Upper lobe of left lung (tissue), 6 donors: ENCODE data around the gene KATNAL2. TPM values are rescaled to one million over a fixed set of nuclear protein-coding genes. Genes with fewer than 3 reads are reported as not detected.
"Not testable (repeated sequence)": the region's sequence is repeated elsewhere in the genome, so short reads cannot be mapped to it uniquely, and the experiment has no call there.

Experiments
- ATAC-seq, 2 donors: fragments of 200-7000 bp; cut with Tn5 transposase; one replicate each; pipeline ENCODE4 v1.9.1; 2022; ENCODE audit warnings: mild to moderate bottlenecking in 2 of 2, moderate library complexity in 2 of 2; ENCODE audit not compliant: low FRiP score in 2 of 2
- DNase-seq, 2 donors: peaks; one replicate each; pipeline ENCODE4 v3.0.0-alpha.2; 2019 to 2020
- H3K27ac ChIP-seq, 4 donors: fragments of 200-600 bp; sonication (generic); one replicate each; pipeline ENCODE4 v1.5.1; 2016 to 2019
- H3K27me3 ChIP-seq, 4 donors: fragments of 200-600 bp; sonication (generic); one replicate each; pipeline ENCODE4 v1.5.1; 2017 to 2019
- H3K36me3 ChIP-seq, 4 donors: fragments of 200-600 bp; sonication (generic); one replicate each; pipeline ENCODE4 v1.5.1; 2016 to 2019
- H3K4me1 ChIP-seq, 4 donors: fragments of 200-600 bp; sonication (generic); one replicate each; pipeline ENCODE4 v1.5.1; 2018 to 2019
- H3K4me3 ChIP-seq, 4 donors: fragments of 200-600 bp; sonication (generic); one replicate each; pipeline ENCODE4 v1.5.1; 2017 to 2019; ENCODE audit warnings: mild to moderate bottlenecking in 2 of 4, moderate library complexity in 1 of 4
- H3K9me3 ChIP-seq, 4 donors: fragments of 200-600 bp; sonication (generic); one replicate each; pipeline ENCODE4 v1.5.1; 2018 to 2019
- CTCF ChIP-seq, 6 experiments: fragments of 450-650 bp in 4 of 6; fragments of 200-600 bp in 2 of 6; sonication (generic) in 2 of 6; IDR thresholded peaks; one replicate each; pipeline ENCODE4 v1.5.1; 2016 to 2019; ENCODE audit warnings: antibody characterized with exemption in 6 of 6
- EP300 ChIP-seq, 4 donors: sonication (generic); formaldehyde crosslinking; IDR thresholded peaks; one replicate each; pipeline ENCODE4 v1.5.1; 2017; ENCODE audit warnings: antibody characterized with exemption in 4 of 4, control low read depth in 2 of 4
- POLR2A ChIP-seq, 4 donors: fragments of 450-650 bp; IDR thresholded peaks; one replicate each; pipeline ENCODE4 v1.5.1; 2016 to 2017; ENCODE audit warnings: antibody characterized with exemption in 4 of 4, mild to moderate bottlenecking in 2 of 4
- POLR2AphosphoS5 ChIP-seq, 2 donors: sonication (generic); formaldehyde crosslinking; IDR thresholded peaks; one replicate each; pipeline ENCODE4 v1.5.1; 2017; ENCODE audit warnings: antibody characterized with exemption in 2 of 2
- WGBS, 2 donors: methylation state at CpG; one replicate each; pipeline ENCODE4 v1.1.5; 2017 to 2018; 5-methylcytosine and 5-hydroxymethylcytosine counted together
- total RNA-seq, 6 donors: library from RNA; depleted of rRNA in 4 of 6; stranded (reverse); fragments of >200 nt in 4 of 6; gene quantifications; one replicate each; pipeline versions ENCODE4 v1.1.0 to v1.2.1, GENCODE V29; 2016 to 2021
- donor health status: DM: no; HTN: no; CAD: no; lungs with moderate emphysema.
- donor health status: DM: no; HTN: yes; CAD: no; lungs with severe emphysema.

Gene KATNAL2
- total RNA-seq, 6 donors from 2014 or later: 1.6 to 12.6 (median 5.5) TPM

GRCh38 chr18:46953195-46953594 is 35.8 kb downstream of the KATNAL2 start:
- DNase-seq (no peak), ATAC-seq (no peak)
- no peak overlapping the region for H3K27ac ChIP-seq
- H3K9me3 ChIP-seq: no peaks in the 10 kb centered on the region
- TF ChIP-seq CTCF (IDR thresholded peaks at IDR 0.05): no peak
- no peak for TF ChIP-seq POLR2A (IDR thresholded peaks at IDR 0.05)
- no peak for TF ChIP-seq POLR2AphosphoS5 (IDR thresholded peaks at IDR 0.05)
- TF ChIP-seq EP300 (IDR thresholded peaks at IDR 0.05): no peak
- 58 to 63% methylated on average over 5 of the region's 5 CpGs for WGBS, 2 donors
- no peaks in the 10 kb centered on the region for H3K27me3 ChIP-seq
- H3K36me3 ChIP-seq: no peaks in the 10 kb centered on the region
- H3K4me1 ChIP-seq: no peaks in the 10 kb centered on the region
- H3K4me3 ChIP-seq: no peak overlapping the region

GRCh38 chr18:46958209-46958608 is 40.8 kb downstream of the KATNAL2 start:
- WGBS, 2 donors: 92 to 94% methylated on average over 4 of the region's 4 CpGs
- H3K27me3 ChIP-seq: no peaks in the 10 kb centered on the region
- no peak for TF ChIP-seq POLR2AphosphoS5 (IDR thresholded peaks at IDR 0.05)

GRCh38 chr18:46963656-46964578 is 46.5 kb downstream of the KATNAL2 start:
- WGBS, 2 donors: no CpG with 5 or more reads among the region's 79 CpGs
- not testable (repeated sequence) for H3K36me3 ChIP-seq, H3K4me3 ChIP-seq, H3K4me1 ChIP-seq, DNase-seq, H3K27ac ChIP-seq, H3K27me3 ChIP-seq, H3K9me3 ChIP-seq
- ATAC-seq: peak; percentile 59 to 77

More at GRCh38 chr18:46958209-46958608, 40.8 kb downstream of the KATNAL2 start:
- DNase-seq: no peak
- no peak overlapping the region for H3K27ac ChIP-seq
- H3K4me3 ChIP-seq: no peak overlapping the region
- no peaks in the 10 kb centered on the region for H3K4me1 ChIP-seq
- H3K9me3 ChIP-seq: no peaks in the 10 kb centered on the region
- H3K36me3 ChIP-seq: no peaks in the 10 kb centered on the region
- no peak for ATAC-seq

- H3K4me1 ChIP-seq, H3K4me3 ChIP-seq, H3K27ac ChIP-seq, H3K27me3 ChIP-seq, DNase-seq, H3K36me3 ChIP-seq, H3K9me3 ChIP-seq: not testable (repeated sequence)
- WGBS, 2 donors: no CpG with 5 or more reads among the region's 31 CpGs
- peak; percentile 53 to 81 for ATAC-seq
Measured at GRCh38 chr18:46964579-46965293, 47.3 kb downstream of the KATNAL2 start.

- WGBS, 2 donors: no CpG with 5 or more reads among the region's 10 CpGs
- H3K9me3 ChIP-seq, H3K4me3 ChIP-seq: not testable (repeated sequence)
Measured at GRCh38 chr18:46966266-46966665, 48.9 kb downstream of the KATNAL2 start.

GRCh38 chr18:46969551-46969950 is 52.1 kb downstream of the KATNAL2 start:
- WGBS, 2 donors: no CpG with 5 or more reads among the region's 32 CpGs
- H3K4me3 ChIP-seq, H3K36me3 ChIP-seq, H3K27me3 ChIP-seq, H3K27ac ChIP-seq, H3K9me3 ChIP-seq, H3K4me1 ChIP-seq, DNase-seq: not testable (repeated sequence)
- peak; percentile 4 to 44 for ATAC-seq

More at GRCh38 chr18:46966266-46966665, 48.9 kb downstream of the KATNAL2 start:
- not testable (repeated sequence) for H3K36me3 ChIP-seq, H3K4me1 ChIP-seq, H3K27me3 ChIP-seq, H3K27ac ChIP-seq, DNase-seq
- ATAC-seq: peak in 1 of 2 donors; percentile 2

- H3K27me3 ChIP-seq, H3K36me3 ChIP-seq, H3K4me3 ChIP-seq, DNase-seq, H3K27ac ChIP-seq, H3K4me1 ChIP-seq, H3K9me3 ChIP-seq, ATAC-seq: not testable (repeated sequence)
- no CpG with 5 or more reads among the region's 10 CpGs for WGBS, 2 donors
Measured at GRCh38 chr18:47019870-47020269, 102.5 kb downstream of the KATNAL2 start.

GRCh38 chr18:47020757-47021156 is 103.4 kb downstream of the KATNAL2 start:
- DNase-seq, H3K36me3 ChIP-seq, H3K27me3 ChIP-seq, H3K4me1 ChIP-seq, H3K9me3 ChIP-seq, H3K27ac ChIP-seq, H3K4me3 ChIP-seq: not testable (repeated sequence)
- peak; percentile 28 to 39 for ATAC-seq
- no CpG with 5 or more reads among the region's 19 CpGs for WGBS, 2 donors

- not testable (repeated sequence) for H3K27me3 ChIP-seq, H3K4me1 ChIP-seq, H3K36me3 ChIP-seq, H3K27ac ChIP-seq, ATAC-seq, H3K4me3 ChIP-seq, H3K9me3 ChIP-seq
- WGBS, 2 donors: 96 to 98% methylated on average over 17 to 18 of the region's 29 CpGs
- peak in 1 of 2 donors; percentile 84 for DNase-seq
Measured at GRCh38 chr18:47022821-47023220, 105.4 kb downstream of the KATNAL2 start.

- not testable (repeated sequence) for H3K4me3 ChIP-seq, DNase-seq, H3K4me1 ChIP-seq, H3K36me3 ChIP-seq, H3K27ac ChIP-seq, H3K9me3 ChIP-seq, H3K27me3 ChIP-seq
- WGBS, 2 donors: no CpG with 5 or more reads among the region's 55 CpGs
- ATAC-seq: peak; percentile 29 to 30
Measured at GRCh38 chr18:47023769-47024465, 106.5 kb downstream of the KATNAL2 start.

- H3K36me3 ChIP-seq, H3K27ac ChIP-seq, H3K27me3 ChIP-seq, H3K4me3 ChIP-seq, DNase-seq, H3K9me3 ChIP-seq, H3K4me1 ChIP-seq: not testable (repeated sequence)
- ATAC-seq: peak in 1 of 2 donors; percentile 23
- WGBS, 2 donors: 84 to 88% methylated on average over 9 to 11 of the region's 17 CpGs
Measured at GRCh38 chr18:47025557-47026174, 108.3 kb downstream of the KATNAL2 start.
